NCI-H146 (cell line): ENCODE results near the gene HSD3B7.
"Not testable (repeated sequence)": the region's sequence is repeated elsewhere in the genome, so short reads cannot be mapped to it uniquely, and the experiment has no call there.

Experiments used
- DNase-seq: peaks from one replicate; lab custom pipeline; 2025; lab: John Stamatoyannopoulos, UW

HSD3B7 gene

DNA sequence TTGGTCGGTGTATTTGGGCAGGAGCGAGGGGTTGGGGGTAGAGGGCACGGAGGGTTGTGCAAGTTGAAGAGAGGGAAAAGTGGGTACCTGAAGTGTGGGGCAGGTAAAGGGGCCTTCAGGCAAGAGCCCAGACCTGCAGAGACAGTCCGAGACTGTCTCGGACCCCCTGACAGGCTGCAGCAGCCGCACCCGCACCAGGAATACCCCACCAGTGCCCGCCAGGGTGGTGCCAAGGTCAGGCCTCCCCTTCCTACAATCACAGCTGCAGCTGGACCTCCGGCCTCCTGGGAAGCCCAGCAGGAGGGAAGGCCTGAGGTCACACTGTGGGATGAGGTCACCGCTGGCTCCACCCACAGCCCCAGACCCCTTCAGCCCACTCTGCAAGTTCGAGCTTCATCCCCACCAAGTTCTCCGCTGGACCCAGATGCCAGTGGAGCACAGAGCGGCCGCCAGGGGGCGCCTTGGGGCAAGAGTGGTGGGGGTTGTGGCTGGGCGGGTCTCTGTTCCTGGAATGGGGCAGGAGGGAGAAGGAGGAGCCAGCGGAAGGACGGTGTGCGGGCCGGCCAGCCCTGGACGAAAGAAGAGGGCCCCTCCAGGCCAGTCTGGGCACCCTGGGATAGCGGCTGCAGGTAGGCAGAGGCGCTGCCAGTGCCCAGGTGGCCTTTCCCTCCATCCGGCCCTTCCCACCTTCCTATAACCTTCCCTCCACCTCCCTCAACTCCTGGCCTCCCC, at the start of gene HSD3B7:
Gene HSD3B7, plus strand, starts transcription at position 539 of the 732 bp plus-strand sequence. CDS start 452 bp downstream, outside the sequence.
- peak; percentile 84 for DNase-seq

GRCh38 chr16:30937692-30938091, 47.3 kb upstream of the HSD3B7 start:
- no peak for DNase-seq

DNA sequence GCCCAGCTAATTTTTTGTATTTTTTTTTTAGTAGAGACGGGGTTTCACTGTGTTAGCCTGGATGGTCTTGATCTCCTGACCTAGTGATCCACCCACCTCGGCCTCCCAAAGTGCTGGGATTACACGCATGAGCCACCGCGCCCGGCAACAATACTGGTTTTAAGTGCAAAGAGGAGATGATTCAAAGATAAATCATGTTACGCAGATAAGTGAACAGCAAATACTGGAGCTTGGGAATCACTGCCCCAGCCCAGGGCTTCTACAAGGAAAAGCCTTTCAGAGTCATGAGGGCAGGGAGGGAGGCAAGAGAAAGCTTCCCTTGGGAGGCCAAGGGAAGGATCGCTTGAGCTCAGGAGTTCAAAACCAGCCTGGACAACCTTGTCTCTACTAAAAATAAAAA, 45.4 kb upstream of the HSD3B7 start:
- DNase-seq, result not testable (repeated sequence)

GRCh38 chr16:30941600-30942425, 43.2 kb upstream of the HSD3B7 start:
- DNase-seq, result peak; percentile 80

GRCh38 chr16:30942426-30942806, 42.6 kb upstream of the HSD3B7 start:
- no peak for DNase-seq

DNA sequence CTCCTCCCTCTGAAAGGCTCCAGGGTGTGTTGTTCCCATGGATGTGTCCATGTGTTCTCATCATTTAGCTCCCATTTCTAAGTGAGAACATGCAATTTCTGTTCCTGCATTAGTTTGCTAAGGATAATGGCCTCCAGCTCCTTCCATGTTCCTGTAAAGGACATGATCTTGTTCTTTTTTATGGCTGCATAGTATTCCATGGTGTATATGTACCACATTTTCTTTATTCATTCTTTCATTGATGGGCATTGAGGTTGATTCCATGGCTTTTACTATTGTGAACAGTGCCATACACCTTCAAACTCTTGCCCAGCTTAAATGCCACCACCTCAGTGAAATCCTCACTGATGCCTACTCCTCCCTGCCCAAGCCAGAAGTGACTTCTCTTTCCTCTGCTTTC, 40.7 kb upstream of the HSD3B7 start:
- DNase-seq, result no peak

GRCh38 chr16:30946671-30947540, 38.1 kb upstream of the HSD3B7 start:
- no peak for DNase-seq

DNA sequence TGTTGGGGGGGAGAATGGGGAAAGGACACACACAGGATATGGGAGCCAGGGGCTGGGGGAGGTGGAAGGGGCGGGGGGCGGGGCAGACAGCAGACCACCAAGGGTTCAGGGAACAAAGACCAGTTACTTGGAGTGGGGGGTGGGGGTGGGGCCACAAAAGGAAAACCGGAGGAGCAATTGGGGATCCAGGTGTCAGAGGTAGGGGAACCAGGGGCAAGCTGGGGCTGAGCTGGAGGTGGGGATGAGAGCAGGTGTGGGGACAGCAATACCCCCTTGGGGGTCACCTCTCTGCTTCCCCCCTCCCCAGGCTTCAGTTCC, 37.5 kb upstream of the HSD3B7 start:
- DNase-seq, result no peak

DNA sequence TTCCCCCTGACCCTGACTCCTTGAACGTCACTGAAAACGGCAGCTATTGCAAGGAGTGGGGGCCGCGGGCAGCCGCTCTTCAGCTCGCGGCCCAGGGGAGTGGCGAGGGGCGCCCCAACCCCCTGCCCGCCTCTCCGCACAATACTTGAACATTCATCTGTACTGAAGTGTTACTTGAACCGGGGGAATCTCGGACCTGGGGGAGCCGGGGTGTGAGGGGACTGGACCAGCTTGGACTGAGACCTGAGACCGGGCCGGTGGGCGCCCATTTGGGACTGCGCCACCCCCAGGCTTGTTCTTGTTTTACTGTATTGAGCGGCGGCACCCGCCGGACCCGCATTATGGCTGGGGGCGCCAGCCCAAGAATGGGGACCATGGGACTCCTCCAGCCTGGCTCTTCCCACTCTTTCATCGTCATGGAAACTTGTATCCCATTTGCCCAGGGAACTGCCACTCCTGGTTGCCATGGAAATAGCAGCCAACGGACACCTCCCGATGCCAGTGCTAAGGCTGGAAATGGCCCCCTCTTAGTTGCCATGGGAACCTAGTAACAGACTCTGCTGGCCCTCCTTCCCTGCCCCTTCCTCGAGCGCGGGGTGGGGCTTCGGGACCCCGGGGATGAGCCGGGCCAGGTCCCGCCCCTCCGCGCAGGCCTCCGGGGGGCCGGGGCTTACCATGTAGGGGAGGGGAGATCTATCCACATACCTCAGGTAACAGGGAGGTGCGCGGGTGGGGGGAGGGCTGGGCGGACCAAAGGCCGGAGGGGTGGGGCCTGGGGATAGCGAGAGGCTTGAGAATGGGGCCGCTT, 36.9 kb upstream of the HSD3B7 start:
- peak; percentile 23 for DNase-seq

- peak; percentile 43 for DNase-seq
Observed at GRCh38 chr16:30948667-30949649, 36.0 kb upstream of the HSD3B7 start, which contains the start of gene ORAI3. Gene ORAI3, plus strand, starts transcription at chr16:30949068. Its CDS starts 222 bp downstream, at chr16:30949290.

- DNase-seq, result peak; percentile 90
Observed at GRCh38 chr16:30949650-30950515, 35.1 kb upstream of the HSD3B7 start.

DNA sequence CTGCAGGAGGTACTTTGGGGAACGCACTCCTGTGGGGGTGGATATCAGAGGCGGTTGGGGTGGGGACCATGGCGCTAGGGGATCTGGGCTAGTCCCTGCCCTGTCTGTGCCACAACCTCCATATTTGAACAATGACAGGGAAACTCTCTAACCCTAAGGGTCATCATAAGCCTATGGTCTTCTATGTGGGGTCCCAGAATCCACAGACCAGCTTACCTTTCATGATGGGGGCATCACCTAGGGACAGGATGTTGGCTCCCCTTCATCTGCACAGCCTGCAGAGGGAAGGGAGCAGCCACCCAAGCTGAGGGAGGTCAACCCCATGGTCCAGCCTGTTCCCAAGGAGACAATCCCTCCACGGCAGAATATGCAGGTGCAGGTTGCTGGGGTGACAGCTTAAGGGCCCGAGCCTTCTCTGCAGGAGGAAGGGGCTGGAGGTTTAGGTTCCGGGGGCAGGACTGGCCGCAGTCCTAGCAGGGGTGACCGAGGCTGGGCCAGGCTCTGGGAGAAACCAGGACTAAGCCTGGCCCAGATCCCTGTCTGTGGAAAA, 34.4 kb upstream of the HSD3B7 start:
- DNase-seq, result peak; percentile 19

DNA sequence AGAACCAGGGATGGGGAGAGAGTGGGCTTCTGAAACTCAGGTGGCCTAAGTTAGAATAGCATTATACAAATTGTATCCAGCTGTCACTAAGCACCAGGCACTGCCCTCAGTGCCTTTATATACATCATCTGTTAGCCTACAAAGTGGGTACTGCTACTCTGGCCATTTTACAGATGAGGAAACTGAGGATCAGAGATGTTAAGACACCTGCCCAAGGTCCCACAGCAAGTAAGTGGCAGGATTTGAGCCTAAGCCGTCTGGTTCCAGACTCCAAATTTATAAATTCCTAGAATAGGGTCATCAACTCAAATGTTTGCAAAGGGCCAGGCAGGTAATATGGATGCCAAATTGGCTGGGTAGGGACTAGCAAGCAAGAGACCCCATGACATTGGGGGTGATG, 33.8 kb upstream of the HSD3B7 start:
- no peak for DNase-seq

- no peak for DNase-seq
Observed at GRCh38 chr16:30951750-30952149, 33.3 kb upstream of the HSD3B7 start.

GRCh38 chr16:30953111-30953510, 31.9 kb upstream of the HSD3B7 start:
- DNase-seq, result no peak

- DNase-seq, result peak; percentile 85
Observed at GRCh38 chr16:30953511-30954124, 31.4 kb upstream of the HSD3B7 start.

DNA sequence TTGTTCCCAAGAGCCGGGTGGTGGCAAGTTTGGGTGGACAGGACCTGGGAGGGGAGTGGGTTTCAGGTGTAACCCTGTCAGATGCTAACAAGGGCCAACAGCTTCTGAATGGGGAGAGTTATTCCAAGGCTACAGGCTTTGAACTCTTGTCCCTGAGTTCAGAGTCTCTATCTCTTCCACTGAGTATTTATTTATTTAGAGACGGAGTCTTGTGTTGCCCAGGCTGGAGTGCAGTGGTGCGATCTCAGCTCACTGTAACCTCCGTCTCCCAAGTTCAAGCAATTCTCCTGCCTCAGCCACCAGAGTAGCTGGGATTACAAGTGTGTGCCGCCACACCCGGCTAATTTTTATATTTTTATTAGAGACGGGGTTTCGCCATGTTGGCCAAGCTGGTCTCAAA, 30.0 kb upstream of the HSD3B7 start:
- DNase-seq, result no peak
